Gastrocnemius medialis (tissue), 4 donors: ENCODE results near the gene VPS26C.

Experiments
- CTCF ChIP-seq, 5 experiments: fragments of 450-650 bp in 3 of 5; fragments of 200-600 bp in 2 of 5; sonication (generic) in 2 of 5; IDR thresholded peaks in 4 of 5; conservative IDR thresholded peaks in 1 of 5; 1 replicate in 4 of 5; 2 replicates in 1 of 5; pipeline ENCODE4 v1.5.1; 2016 to 2019; ENCODE audit warnings: antibody characterized with exemption in 5 of 5, mild to moderate bottlenecking in 3 of 5, moderate library complexity in 3 of 5
- POLR2A ChIP-seq, 2 donors: fragments of 450-650 bp; IDR thresholded peaks; one replicate each; pipeline ENCODE4 v1.6.1; 2017; ENCODE audit warnings: antibody characterized with exemption in 2 of 2, mild to moderate bottlenecking in 2 of 2, moderate library complexity in 2 of 2

DNA sequence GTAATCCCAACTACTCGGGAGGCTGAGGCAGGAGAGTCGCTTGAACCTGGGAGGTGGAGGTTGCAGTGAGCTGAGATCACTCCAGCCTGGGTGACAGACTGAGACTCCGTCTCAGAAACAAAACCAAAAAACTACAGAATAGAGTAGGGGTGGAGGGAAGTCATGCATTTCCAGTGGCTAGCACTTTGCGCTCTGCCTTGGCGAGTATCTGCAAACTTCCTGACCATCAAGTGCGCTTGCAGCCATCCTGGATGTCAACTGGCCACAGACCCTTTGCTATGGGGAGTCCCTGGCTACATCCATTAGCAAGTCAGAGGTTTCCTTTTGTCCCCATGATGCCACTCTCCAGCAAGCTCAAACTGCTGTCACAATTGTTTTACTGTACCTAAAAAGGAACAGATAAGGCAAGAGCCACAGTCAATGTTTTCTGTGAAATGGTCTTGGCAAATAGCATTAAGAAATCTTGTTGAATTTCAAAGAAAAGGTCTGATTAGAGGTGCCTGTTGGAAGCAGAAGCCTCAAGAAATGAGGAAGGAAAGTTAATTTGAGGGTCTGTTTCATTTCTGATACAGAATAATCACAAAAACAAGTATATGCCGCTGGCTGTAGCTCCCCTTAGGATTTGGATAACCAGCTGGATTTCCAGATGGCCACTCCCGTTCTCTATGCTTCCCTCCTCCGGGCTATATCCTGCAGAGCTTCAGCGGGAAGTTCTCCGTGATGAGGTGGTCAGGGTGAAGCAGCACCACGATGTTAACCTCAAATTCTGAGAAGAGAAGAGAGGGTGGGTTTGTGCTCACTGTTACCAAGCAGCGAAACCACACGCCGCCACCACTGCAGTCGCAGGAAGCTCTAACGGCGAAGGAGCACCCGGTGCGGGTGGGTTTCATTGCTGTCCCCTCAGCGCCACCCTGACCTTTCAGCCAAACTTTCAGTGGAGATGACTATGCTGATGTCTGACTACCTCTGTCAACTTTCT lies 42.0 kb downstream of the VPS26C start:
- TF ChIP-seq POLR2A (IDR thresholded peaks at IDR 0.05) (no peak), CTCF (IDR thresholded peaks at IDR 0.05 in 4 of 5, conservative IDR thresholded peaks at IDR 0.05 in 1 of 5) (no peak)
